Keratinocyte (primary cell): ENCODE measurements around the gene CTNND1. TPM values are rescaled to one million over a fixed set of nuclear protein-coding genes. Genes with fewer than 3 reads are reported as not detected.

Experiments used
- DNase-seq: peaks from one replicate; pipeline ENCODE4 v3.0.0-alpha.2; 2011; ENCODE audit warnings: low read depth, missing footprints, low spot score
- FAIRE-seq: peaks from 2 replicates; lab custom pipeline; 2011; peaks lifted over from hg19 to GRCh38; lab: Jason Lieb, UNC
- H2AFZ ChIP-seq: 2 replicates; pipeline ENCODE4 v1.6.0; 2012; ENCODE audit warnings: low read length, control low read depth, inconsistent platforms; ENCODE audit not compliant: control insufficient read depth
- H3K27ac ChIP-seq: 2 replicates; pipeline ENCODE4 v1.5.1; 2011; ENCODE audit warnings: low read length; ENCODE audit not compliant: control insufficient read depth, insufficient read depth
- H3K27me3 ChIP-seq: 3 replicates; pipeline ENCODE4 v1.6.0; 2011; ENCODE audit warnings: low read length; ENCODE audit not compliant: control insufficient read depth, insufficient read depth; ENCODE audit errors: extremely low read depth
- H3K36me3 ChIP-seq, 2 experiments: 2 replicates in 1 of 2; 3 replicates in 1 of 2; pipeline ENCODE4 v1.5.1; 2011; ENCODE audit warnings: low read length in 2 of 2, mild to moderate bottlenecking in 1 of 2; ENCODE audit not compliant: control insufficient read depth in 2 of 2, insufficient read depth in 2 of 2; ENCODE audit errors: extremely low read depth in 1 of 2
- H3K4me1 ChIP-seq: 3 replicates; pipeline ENCODE4 v1.5.1; 2011; ENCODE audit warnings: low read length; ENCODE audit not compliant: control insufficient read depth, insufficient read depth; ENCODE audit errors: extremely low read depth
- H3K4me2 ChIP-seq: 3 replicates; pipeline ENCODE4 v1.6.0; 2011; ENCODE audit warnings: low read depth, low read length; ENCODE audit not compliant: control insufficient read depth, insufficient read depth; ENCODE audit errors: extremely low read depth
- H3K4me3 ChIP-seq, 3 experiments: fragments of 200-600 bp in 1 of 3; sonication (generic) in 1 of 3; 2 replicates in 2 of 3; 3 replicates in 1 of 3; pipeline ENCODE4 v1.5.1; 2011 to 2016; ENCODE audit warnings: low read length in 3 of 3, mild to moderate bottlenecking in 3 of 3, control low read depth in 2 of 3, inconsistent platforms in 1 of 3, low read depth in 1 of 3, mixed read lengths in 1 of 3, mixed run types in 1 of 3, moderate library complexity in 1 of 3; ENCODE audit not compliant: control insufficient read depth in 2 of 3, insufficient read depth in 2 of 3; ENCODE audit errors: extremely low read depth in 1 of 3
- H3K79me2 ChIP-seq: 2 replicates; pipeline ENCODE4 v1.6.0; 2012; ENCODE audit warnings: low read length; ENCODE audit not compliant: control insufficient read depth, insufficient read depth
- H3K9ac ChIP-seq: 3 replicates; pipeline ENCODE4 v1.6.0; 2011; ENCODE audit warnings: low read length; ENCODE audit not compliant: control insufficient read depth, insufficient read depth; ENCODE audit errors: extremely low read depth
- H3K9me1 ChIP-seq: 3 replicates; pipeline ENCODE4 v1.6.0; 2011; ENCODE audit warnings: low read length; ENCODE audit not compliant: control insufficient read depth, insufficient read depth; ENCODE audit errors: extremely low read depth
- H3K9me3 ChIP-seq: 2 replicates; pipeline ENCODE4 v1.5.1; 2012; ENCODE audit warnings: low read depth, low read length; ENCODE audit not compliant: control insufficient read depth
- H4K20me1 ChIP-seq: 3 replicates; pipeline ENCODE4 v1.6.0; 2011; ENCODE audit warnings: low read length; ENCODE audit not compliant: control insufficient read depth, insufficient read depth; ENCODE audit errors: extremely low read depth
- EZH2 ChIP-seq: IDR thresholded peaks from one replicate; pipeline ENCODE4 v1.6.1; 2012; ENCODE audit warnings: inconsistent platforms, mild to moderate bottlenecking, low read length, moderate library complexity
- dilution Hi-C: fragments of 300-500 bp; cut with MboI; formaldehyde crosslinking; loops from one replicate; pipeline ENCODE4 v1.7.0; 2020; ENCODE audit warnings: low sequenced_read_pairs; ENCODE audit not compliant: extremely low pct_ligation_motif_present
- polyA plus RNA-seq, 5 experiments: library from polyadenylated mRNA; depleted of rRNA in 3 of 5; stranded (reverse) in 3 of 5; stranded (forward) in 1 of 5; unstranded in 1 of 5; fragments of >200 nt; gene quantifications; 1 replicate in 1 of 5; 2 replicates in 3 of 5; 3 replicates in 1 of 5; pipeline versions ENCODE4 v1.2.1 to v1.2.3, GENCODE V29; 2011 to 2012; ENCODE audit warnings: missing spikeins in 2 of 5, low read depth in 1 of 5, low replicate concordance in 1 of 5
- TF ChIP-seq, protein P1 (sequence below), 3 experiments: IDR thresholded peaks in 1 of 3; conservative IDR thresholded peaks in 1 of 3; optimal IDR thresholded peaks in 1 of 3; 2 replicates in 2 of 3; 3 replicates in 1 of 3; pipeline versions ENCODE3 to v1.5.1; 2011; ENCODE audit warnings: low read length in 3 of 3, mild to moderate bottlenecking in 3 of 3, moderate library complexity in 2 of 3, control low read depth in 1 of 3, inconsistent platforms in 1 of 3; ENCODE audit not compliant: insufficient read depth in 2 of 3; ENCODE audit errors: extremely low read depth in 1 of 3

CTNND1 gene
- polyA plus RNA-seq, 1 donor (not counting 4 experiments of a cell fraction or from before 2014, with no cell fraction given), result 144 TPM

DNA sequence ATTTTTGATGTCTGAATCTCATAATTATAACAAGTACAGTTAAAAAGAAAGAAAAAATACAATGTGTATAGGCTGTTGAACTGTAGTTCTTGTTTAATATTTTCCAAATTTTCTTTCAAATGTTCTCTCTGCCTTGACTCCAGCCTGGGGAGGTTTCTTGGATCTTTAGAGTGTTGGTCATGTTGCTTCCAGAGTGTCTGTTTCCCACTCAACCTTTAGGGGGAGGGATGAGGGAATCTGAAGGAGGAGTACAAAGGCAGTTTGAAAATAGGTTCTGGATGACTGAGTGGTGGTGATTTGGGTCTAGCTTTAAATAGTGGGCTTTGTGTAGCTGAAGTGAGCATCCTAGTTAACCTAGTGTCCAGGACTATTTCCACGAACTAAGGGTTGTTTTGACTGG is 2.0 kb downstream of the CTNND1 start:
- FAIRE-seq (no peak), DNase-seq (no peak)
- dilution Hi-C loops, result no loop called here
- H4K20me1 ChIP-seq, result peaks cover 25% of the 10 kb centered on the region
- H3K4me2 ChIP-seq, result peak overlapping the region; percentile 74
- no peaks in the 10 kb centered on the region for H3K27me3 ChIP-seq
- H3K4me1 ChIP-seq, result peaks cover 29% of the 10 kb centered on the region
- peak overlapping the region; percentile 100 for H3K27ac ChIP-seq
- no peaks in the 10 kb centered on the region for H3K9me1 ChIP-seq
- H3K79me2 ChIP-seq, result peaks cover 66% of the 10 kb centered on the region
- H2AFZ ChIP-seq, result no peak overlapping the region
- H3K9me3 ChIP-seq, result no peaks in the 10 kb centered on the region
- H3K4me3 ChIP-seq, result peak overlapping the region; percentile 63 to 100 (median 99)
- TF ChIP-seq, protein P1, sequence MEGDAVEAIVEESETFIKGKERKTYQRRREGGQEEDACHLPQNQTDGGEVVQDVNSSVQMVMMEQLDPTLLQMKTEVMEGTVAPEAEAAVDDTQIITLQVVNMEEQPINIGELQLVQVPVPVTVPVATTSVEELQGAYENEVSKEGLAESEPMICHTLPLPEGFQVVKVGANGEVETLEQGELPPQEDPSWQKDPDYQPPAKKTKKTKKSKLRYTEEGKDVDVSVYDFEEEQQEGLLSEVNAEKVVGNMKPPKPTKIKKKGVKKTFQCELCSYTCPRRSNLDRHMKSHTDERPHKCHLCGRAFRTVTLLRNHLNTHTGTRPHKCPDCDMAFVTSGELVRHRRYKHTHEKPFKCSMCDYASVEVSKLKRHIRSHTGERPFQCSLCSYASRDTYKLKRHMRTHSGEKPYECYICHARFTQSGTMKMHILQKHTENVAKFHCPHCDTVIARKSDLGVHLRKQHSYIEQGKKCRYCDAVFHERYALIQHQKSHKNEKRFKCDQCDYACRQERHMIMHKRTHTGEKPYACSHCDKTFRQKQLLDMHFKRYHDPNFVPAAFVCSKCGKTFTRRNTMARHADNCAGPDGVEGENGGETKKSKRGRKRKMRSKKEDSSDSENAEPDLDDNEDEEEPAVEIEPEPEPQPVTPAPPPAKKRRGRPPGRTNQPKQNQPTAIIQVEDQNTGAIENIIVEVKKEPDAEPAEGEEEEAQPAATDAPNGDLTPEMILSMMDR (optimal IDR thresholded peaks at IDR 0.05 in 1 of 3, IDR thresholded peaks at IDR 0.05 in 1 of 3, conservative IDR thresholded peaks at IDR 0.05 in 1 of 3; ENCODE audit: extremely low read depth in 1 of 3, insufficient read depth in 2 of 3, low read length in 3 of 3), result peak; percentile 20 to 46 (median 30)
- no peak for TF ChIP-seq EZH2
- H3K9ac ChIP-seq, result peak overlapping the region; percentile 99
- peaks cover 0 to 2% of the 10 kb centered on the region in 2 experiments for H3K36me3 ChIP-seq

DNA sequence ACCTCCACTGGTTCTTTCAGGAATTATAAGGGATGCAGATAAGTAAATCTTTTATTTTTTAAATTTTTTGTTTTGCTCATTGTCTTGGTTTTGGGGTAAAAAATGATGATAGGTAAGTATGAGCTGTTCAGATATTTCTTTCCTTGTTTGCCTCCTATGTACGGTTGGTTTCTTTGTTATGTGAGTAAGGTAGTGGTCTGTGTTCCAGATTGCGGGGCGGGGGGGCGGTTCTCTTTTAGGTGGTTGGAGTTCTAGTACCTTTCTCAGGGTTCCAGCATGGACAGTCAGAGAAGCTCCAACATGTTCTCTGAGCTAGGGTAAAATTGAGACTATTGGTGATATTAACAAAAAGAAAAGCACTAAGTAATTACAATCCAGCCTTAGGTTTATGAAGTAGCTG is 2.4 kb downstream of the CTNND1 start:
- peaks cover 0 to 3% of the 10 kb centered on the region in 2 experiments for H3K36me3 ChIP-seq
- H3K27me3 ChIP-seq, result no peaks in the 10 kb centered on the region
- H3K79me2 ChIP-seq, result peaks cover 71% of the 10 kb centered on the region
- no peaks in the 10 kb centered on the region for H3K9me1 ChIP-seq
- no peak for FAIRE-seq
- peaks cover 25% of the 10 kb centered on the region for H4K20me1 ChIP-seq
- no peak overlapping the region for H2AFZ ChIP-seq
- no peak for TF ChIP-seq EZH2
- TF ChIP-seq, protein P1 (optimal IDR thresholded peaks at IDR 0.05 in 1 of 3, IDR thresholded peaks at IDR 0.05 in 1 of 3, conservative IDR thresholded peaks at IDR 0.05 in 1 of 3; ENCODE audit: extremely low read depth in 1 of 3, insufficient read depth in 2 of 3, low read length in 3 of 3), result no peak
- dilution Hi-C loops, result no loop called here
- H3K4me3 ChIP-seq, result peak overlapping the region; percentile 63 to 100 (median 99)
- peak overlapping the region; percentile 100 for H3K27ac ChIP-seq
- no peak for DNase-seq
- no peaks in the 10 kb centered on the region for H3K9me3 ChIP-seq
- H3K4me2 ChIP-seq, result peak overlapping the region; percentile 74
- peak overlapping the region; percentile 99 for H3K9ac ChIP-seq
- peaks cover 29% of the 10 kb centered on the region for H3K4me1 ChIP-seq
